GM12872 (cell line): Measurements from ENCODE around the gene PCDH1.

Experiments
- CTCF ChIP-seq: IDR thresholded peaks from 3 replicates; pipeline ENCODE4 v1.5.1; 2011; ENCODE audit warnings: low read depth, mild to moderate bottlenecking, low read length, moderate library complexity; ENCODE audit not compliant: insufficient read depth

Gene PCDH1

GRCh38 chr5:141834331-141834730 lies 43.9 kb downstream of the PCDH1 start:
- no peak for TF ChIP-seq CTCF

- no peak for TF ChIP-seq CTCF
These were observed 46.1 kb downstream of the PCDH1 start for GRCh38 chr5:141832131-141832530.

GRCh38 chr5:141828162-141828561 lies 50.0 kb downstream of the PCDH1 start:
- no peak for TF ChIP-seq CTCF

GRCh38 chr5:141826674-141827073 lies 51.5 kb downstream of the PCDH1 start:
- no peak for TF ChIP-seq CTCF

- peak; percentile 49 for TF ChIP-seq CTCF
These were observed 52.2 kb downstream of the PCDH1 start for GRCh38 chr5:141825791-141826560.

- TF ChIP-seq CTCF = no peak
These were observed 53.0 kb downstream of the PCDH1 start for GRCh38 chr5:141825241-141825671.

GRCh38 chr5:141824717-141825116 lies 53.5 kb downstream of the PCDH1 start:
- TF ChIP-seq CTCF = no peak
